ENCODE results near the gene INSRR.

DNA sequence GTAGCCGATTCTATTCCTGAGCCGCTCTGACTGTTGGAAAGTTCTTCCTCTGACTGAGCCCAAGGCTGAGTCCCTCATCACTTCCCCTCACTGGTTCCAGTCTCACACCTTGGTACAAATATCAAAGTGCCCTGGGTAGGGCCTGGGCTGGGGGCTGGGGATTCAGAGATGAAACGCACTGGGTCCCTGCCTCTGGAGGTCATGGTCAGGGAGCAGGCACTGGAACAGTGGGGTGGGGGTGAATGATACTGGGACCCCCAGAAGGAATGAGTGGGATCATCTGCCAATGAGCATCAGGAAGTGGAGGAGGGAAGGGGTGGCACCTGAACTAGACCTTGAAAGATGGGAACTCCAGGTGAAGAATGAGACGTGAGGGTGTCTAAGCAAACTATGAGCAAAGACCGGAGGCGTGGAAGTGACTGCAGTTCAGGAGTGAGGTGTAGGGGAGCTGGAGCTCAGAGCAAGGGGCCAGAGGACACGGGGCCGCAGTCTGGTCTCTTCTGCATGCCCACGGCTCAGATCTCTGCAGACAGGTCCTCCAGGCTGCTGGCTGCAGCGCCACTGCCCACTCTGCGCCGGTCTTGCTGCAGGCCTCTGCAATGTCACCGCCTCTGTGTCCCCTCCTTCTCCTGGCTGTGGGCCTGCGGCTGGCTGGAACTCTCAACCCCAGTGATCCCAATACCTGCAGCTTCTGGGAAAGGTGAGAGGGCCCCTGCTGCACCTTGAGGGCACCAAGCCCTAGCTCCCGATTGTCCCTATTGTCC lies 44.6 kb upstream of the INSRR start:
- TF ChIP-seq, protein P1, sequence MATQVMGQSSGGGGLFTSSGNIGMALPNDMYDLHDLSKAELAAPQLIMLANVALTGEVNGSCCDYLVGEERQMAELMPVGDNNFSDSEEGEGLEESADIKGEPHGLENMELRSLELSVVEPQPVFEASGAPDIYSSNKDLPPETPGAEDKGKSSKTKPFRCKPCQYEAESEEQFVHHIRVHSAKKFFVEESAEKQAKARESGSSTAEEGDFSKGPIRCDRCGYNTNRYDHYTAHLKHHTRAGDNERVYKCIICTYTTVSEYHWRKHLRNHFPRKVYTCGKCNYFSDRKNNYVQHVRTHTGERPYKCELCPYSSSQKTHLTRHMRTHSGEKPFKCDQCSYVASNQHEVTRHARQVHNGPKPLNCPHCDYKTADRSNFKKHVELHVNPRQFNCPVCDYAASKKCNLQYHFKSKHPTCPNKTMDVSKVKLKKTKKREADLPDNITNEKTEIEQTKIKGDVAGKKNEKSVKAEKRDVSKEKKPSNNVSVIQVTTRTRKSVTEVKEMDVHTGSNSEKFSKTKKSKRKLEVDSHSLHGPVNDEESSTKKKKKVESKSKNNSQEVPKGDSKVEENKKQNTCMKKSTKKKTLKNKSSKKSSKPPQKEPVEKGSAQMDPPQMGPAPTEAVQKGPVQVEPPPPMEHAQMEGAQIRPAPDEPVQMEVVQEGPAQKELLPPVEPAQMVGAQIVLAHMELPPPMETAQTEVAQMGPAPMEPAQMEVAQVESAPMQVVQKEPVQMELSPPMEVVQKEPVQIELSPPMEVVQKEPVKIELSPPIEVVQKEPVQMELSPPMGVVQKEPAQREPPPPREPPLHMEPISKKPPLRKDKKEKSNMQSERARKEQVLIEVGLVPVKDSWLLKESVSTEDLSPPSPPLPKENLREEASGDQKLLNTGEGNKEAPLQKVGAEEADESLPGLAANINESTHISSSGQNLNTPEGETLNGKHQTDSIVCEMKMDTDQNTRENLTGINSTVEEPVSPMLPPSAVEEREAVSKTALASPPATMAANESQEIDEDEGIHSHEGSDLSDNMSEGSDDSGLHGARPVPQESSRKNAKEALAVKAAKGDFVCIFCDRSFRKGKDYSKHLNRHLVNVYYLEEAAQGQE (IDR thresholded peaks at IDR 0.05; ENCODE audit: insufficient read depth in 1 of 2, low read depth in 2 of 2, low read length in 2 of 2) = no peak
- TF ChIP-seq SIN3A (IDR thresholded peaks at IDR 0.05; ENCODE audit: borderline replicate concordance, insufficient read depth, low read length) (no peak), POLR2AphosphoS5 (IDR thresholded peaks at IDR 0.05; ENCODE audit: low read depth, low read length) (no peak)

Measured in PFSK-1 (cell line).